Mucosa of rectum (tissue), 2 donors: ENCODE results near the gene PIGZ.

ENCODE experiments used
- H3K27ac ChIP-seq, 2 donors: one replicate each; pipeline ENCODE4 v1.7.0; 2013; ENCODE audit warnings: inconsistent platforms in 2 of 2, low read depth in 2 of 2, low read length in 2 of 2
- H3K27me3 ChIP-seq, 2 donors: one replicate each; pipeline ENCODE4 v1.7.0; 2013; ENCODE audit warnings: low read length in 2 of 2; ENCODE audit not compliant: control insufficient read depth in 2 of 2, insufficient read depth in 2 of 2
- H3K36me3 ChIP-seq, 2 donors: one replicate each; pipeline ENCODE4 v1.7.0; 2013; ENCODE audit warnings: low read length in 2 of 2; ENCODE audit not compliant: control insufficient read depth in 2 of 2, insufficient read depth in 2 of 2
- H3K4me1 ChIP-seq, 2 donors: one replicate each; pipeline ENCODE4 v1.7.0; 2013; ENCODE audit warnings: low read length in 2 of 2, mild to moderate bottlenecking in 1 of 2; ENCODE audit not compliant: control insufficient read depth in 2 of 2, insufficient read depth in 2 of 2
- H3K4me3 ChIP-seq, 2 donors: one replicate each; pipeline ENCODE4 v1.7.0; 2013; ENCODE audit warnings: low read length in 2 of 2
- H3K9ac ChIP-seq, 2 donors: one replicate each; pipeline ENCODE4 v1.7.0; 2013; ENCODE audit warnings: low read length in 2 of 2, low read depth in 1 of 2, mild to moderate bottlenecking in 1 of 2
- H3K9me3 ChIP-seq, 2 donors: one replicate each; pipeline ENCODE4 v1.7.0; 2013; ENCODE audit warnings: low read length in 2 of 2; ENCODE audit not compliant: control insufficient read depth in 2 of 2
- donor health status: healthy.
- donor health status: Normal muscosa, but diverticular disease.

PIGZ gene

DNA sequence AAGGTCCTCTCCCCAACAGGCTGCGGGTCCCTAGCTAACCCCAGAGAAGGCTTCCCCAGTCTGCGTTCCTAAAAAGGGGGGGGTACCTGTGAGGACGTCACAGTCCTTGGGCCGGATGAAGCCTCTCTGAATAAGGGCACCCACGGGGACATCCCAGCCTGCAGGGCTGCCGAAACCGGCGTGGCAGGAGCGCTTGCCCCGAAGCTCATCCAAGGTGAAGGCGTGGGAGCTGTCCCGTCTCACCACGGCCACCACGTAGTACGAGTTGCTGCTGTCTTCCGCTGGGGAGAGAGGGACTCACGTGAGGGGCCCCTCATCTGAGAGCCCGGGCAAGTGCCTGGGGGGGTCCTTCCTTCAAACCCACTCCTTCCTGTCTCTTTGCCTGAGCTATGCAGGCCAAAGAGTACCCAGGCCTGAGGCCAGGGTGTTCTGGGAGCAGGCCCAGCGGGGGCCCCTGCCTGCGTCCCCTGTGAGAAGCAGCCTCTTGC is 40.9 kb upstream of the PIGZ start:
- Histone ChIP-seq H3K4me1 (no peaks in the 10 kb centered on the region), H3K27ac (no peak overlapping the region), H3K9ac (no peak overlapping the region), H3K36me3 (no peaks in the 10 kb centered on the region), H3K27me3 (no peaks in the 10 kb centered on the region), H3K9me3 (no peaks in the 10 kb centered on the region), H3K4me3 (no peak overlapping the region)

DNA sequence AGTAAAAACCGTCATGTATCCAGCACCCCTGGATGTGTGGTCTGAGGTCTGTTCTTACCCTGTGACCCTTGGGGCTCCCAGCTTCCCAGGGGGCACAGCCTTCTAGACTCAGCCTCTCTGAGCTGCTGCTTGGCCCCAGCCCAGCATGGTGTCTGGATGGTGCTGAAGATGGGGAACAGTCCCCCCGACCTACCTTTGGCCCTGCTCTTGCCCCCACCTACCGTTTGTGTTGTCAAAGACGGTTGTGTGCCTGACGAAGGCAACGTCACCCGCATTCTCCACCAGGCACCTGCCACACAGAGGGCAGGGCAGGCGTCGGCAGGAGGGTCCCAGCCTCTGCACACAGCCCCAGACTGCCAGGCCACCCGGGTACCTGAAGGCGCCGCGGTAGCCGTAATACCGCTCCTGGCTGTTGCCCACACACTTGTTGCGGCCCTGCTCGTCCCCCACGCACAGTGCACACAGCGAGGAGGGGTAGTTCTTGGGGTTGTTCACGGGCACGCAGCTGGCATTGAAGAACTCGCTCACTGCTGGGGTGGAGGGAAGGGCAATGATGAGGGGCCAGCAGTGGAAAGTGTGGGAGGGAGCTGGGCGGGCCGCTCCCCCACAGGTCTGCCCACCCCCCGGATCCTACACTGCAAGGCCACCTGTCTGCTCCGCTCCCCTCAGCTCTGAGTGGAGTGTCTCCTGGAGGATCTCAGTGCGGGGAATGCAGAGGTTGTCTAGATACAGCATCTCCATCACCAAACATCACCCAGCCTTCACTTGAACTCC is 40.0 kb upstream of the PIGZ start:
- Histone ChIP-seq H3K4me1 (peaks cover 0 to 6% of the 10 kb centered on the region in 2 donors), H3K9me3 (no peaks in the 10 kb centered on the region), H3K4me3 (no peak overlapping the region), H3K9ac (no peak overlapping the region), H3K27ac (no peak overlapping the region), H3K36me3 (no peaks in the 10 kb centered on the region), H3K27me3 (no peaks in the 10 kb centered on the region)

DNA sequence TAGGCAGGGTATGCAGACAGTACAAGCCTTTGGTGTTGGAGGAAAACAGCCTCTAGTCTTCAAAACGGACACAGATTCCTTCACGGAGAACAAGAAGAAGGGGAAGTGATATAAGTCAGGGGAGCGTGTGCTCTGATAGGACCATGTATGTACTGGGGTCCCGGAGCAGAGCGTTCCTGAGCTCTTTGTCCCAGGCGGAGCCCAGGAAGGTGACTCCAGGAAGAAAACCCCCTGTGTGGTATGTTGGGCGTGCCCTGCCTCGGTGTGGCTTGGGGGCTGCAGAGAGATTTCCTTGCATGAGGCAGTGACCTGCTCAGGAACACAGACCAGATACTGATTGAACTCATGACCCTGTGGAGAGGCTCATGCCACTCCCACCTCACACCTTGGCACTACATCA is 39.3 kb upstream of the PIGZ start:
- H3K27ac ChIP-seq: no peak overlapping the region

DNA sequence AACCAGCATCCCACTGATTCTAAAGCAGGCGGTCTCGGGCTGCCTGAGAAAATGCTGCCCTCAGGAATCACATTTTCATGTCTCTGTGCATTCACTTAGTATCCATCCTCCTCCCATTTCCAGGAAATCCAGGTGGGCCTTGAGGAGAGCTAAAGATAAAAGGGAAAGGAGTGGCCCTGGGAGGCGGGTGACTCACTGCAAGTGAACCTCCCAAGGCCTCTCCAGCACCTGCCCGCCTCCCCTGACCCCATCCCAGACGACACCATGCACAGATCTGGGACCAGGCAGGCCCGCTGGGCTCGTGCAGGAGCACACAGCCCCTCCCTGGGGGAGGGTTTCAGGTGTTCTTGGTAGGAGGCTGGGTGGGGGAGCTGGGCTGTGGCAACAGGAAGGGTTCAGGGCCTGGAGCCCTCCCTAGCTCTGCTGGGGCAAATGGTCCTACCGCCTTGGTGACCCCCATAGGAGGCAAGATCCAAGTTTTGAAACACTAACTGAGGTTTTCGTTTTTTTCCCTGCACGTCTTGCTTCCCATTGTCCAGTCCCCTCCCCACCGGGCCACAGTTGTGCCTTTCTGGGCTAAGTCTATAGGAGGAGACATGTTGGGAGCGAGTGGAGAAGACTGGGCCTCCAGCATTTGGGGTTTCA is 38.8 kb upstream of the PIGZ start:
- H3K4me3 ChIP-seq: no peak overlapping the region

More for the DNA sequence above, 39.3 kb upstream of the PIGZ start:
- Histone ChIP-seq H3K9ac (no peak overlapping the region), H3K9me3 (no peaks in the 10 kb centered on the region), H3K36me3 (no peaks in the 10 kb centered on the region), H3K27me3 (no peaks in the 10 kb centered on the region), H3K4me3 (no peak overlapping the region), H3K4me1 (peaks cover 0 to 9% of the 10 kb centered on the region in 2 donors)

DNA sequence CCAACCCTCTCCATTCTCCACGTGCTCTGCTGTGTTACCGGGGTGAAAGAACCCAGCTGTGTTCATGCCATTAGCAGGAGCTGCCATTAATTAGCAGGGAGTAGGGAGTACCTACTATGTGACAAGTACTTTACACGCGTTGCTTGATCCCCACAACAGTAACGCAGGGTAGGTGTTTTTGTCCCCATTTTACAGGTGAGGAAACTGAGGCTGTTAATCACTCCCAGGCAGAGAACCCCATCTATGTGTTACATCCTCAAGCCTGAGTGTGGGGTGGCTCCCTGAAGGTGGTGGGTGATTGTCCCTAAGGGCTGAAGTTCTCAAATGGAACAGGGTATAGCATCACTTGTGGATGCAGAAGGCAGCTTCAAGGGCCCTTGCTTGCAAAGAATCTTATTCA is 38.2 kb upstream of the PIGZ start:
- no peak overlapping the region for H3K4me3 ChIP-seq
- H3K4me1 ChIP-seq: peaks cover 0 to 9% of the 10 kb centered on the region in 2 donors
- H3K9me3 ChIP-seq: no peaks in the 10 kb centered on the region
- no peaks in the 10 kb centered on the region for H3K36me3 ChIP-seq
- H3K9ac ChIP-seq: no peak overlapping the region
- no peaks in the 10 kb centered on the region for H3K27me3 ChIP-seq
- H3K27ac ChIP-seq: no peak overlapping the region

More for the DNA sequence above, 38.8 kb upstream of the PIGZ start:
- Histone ChIP-seq H3K27ac (no peak overlapping the region), H3K9ac (no peak overlapping the region), H3K27me3 (no peaks in the 10 kb centered on the region), H3K9me3 (no peaks in the 10 kb centered on the region), H3K36me3 (no peaks in the 10 kb centered on the region), H3K4me1 (peaks cover 0 to 9% of the 10 kb centered on the region in 2 donors)

DNA sequence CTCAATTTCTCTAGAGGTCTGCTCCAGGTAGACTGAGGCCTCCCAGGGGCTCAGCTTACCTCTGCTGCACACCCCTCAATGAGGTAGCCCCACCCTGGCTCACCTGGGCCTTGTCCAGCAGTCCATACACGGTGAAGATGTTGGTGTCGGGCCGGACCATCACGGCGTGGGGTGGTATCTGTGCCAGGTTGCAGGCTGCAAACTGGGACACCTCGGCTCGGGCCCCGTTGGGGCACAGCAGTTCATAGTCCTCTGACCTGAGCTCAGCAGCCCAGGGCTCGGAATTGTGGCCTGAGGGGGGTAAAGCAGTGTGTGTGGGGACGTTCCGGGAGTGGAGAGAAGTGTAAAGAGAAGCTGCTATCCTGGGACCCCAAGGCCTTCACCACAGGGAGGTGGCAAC is 37.8 kb upstream of the PIGZ start:
- H3K36me3 ChIP-seq: no peaks in the 10 kb centered on the region
- H3K9me3 ChIP-seq: no peaks in the 10 kb centered on the region

DNA sequence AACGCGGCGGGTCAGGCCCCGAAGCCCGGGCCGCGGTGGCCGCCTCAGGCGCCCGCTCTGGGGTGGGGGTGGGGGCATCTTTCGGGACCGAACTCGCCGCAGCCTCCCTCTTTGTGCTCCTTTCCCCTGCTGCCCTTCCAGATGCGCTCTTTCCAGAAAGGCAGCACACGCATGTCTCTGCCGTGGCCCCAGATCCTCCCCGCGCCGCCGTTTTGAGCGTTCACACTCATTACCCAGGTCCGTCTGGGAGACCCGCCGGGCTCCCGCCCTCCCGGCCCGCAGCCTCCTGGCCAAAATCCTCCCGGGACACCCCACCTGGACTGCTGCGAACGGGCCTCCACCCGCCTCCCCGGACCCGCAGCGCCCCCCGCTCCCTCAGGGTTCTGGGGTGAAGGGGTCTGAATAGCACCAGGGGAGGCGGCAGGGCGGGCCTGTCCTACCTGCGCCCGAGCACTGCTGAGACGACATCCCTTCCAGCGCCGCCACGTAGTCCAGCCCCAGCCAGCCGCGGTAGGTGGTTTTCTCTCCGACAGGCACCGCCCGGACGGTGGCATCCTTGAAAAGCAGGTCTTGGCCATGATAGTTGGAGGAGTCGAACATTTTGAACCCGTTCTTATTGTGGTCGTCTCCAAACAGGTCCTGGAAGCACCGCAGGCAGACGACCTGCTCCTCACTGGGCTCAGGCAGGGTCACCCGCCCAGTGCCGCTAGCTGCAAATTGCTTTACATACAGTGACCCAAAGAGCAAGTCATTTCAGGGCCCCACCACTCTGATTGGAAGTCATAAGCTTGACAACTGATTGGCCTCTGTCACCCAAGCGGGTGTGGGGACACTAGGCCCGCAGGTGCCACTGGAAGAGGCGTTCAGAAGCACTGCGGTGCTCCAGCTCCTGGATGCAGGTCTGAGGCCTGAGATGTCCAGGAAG is 35.1 kb upstream of the PIGZ start:
- H3K27me3 ChIP-seq: no peaks in the 10 kb centered on the region
- peaks cover 0 to 9% of the 10 kb centered on the region in 2 donors for H3K4me1 ChIP-seq
- no peaks in the 10 kb centered on the region for H3K36me3 ChIP-seq
- H3K27ac ChIP-seq: peak overlapping the region; percentile 43 to 45
- H3K4me3 ChIP-seq: peak overlapping the region; percentile 54 to 68
- no peaks in the 10 kb centered on the region for H3K9me3 ChIP-seq
- H3K9ac ChIP-seq: peak overlapping the region; percentile 32 to 65

More for the DNA sequence above, 37.8 kb upstream of the PIGZ start:
- Histone ChIP-seq H3K27ac (no peak overlapping the region), H3K4me1 (peaks cover 0 to 9% of the 10 kb centered on the region in 2 donors), H3K27me3 (no peaks in the 10 kb centered on the region), H3K4me3 (no peak overlapping the region), H3K9ac (no peak overlapping the region)

DNA sequence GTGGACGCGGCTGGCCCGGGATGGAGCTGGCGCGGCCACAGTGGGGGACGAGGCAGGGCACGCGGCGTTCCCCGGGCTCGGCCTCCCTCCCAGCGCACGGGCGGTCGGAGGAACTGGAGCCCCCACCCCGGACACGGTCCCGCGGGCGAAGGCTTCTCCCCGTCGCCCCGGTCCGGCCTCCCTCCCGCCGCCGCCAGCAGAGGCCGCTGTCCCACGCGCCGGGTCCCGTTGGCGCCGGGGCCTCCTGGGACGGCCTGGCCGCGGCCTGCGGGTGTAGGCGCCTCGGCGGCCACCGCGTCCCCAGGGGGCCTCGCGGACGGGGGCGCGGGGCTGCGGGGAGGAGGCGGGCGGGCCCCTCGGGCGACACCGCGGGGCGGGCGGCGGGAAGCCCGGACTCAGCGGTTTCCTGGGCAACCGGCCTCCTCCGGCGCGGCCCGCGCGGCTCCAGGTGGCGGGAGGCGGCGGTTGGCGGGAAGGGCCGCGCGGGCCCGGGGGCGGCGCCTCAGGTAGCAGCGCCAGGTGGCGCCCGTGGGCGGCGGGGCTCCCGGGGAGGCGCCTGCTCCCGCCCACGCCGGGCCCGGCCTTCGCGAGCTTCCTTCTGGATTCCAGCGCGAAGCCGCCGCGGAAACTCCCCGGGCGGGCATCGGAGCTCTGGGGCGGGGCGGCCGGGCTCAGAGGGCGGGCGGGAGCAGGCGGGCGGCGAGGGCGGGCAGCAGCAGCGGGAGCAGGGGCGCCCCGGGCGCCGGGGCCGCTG is 34.2 kb upstream of the PIGZ start:
- Histone ChIP-seq H3K4me3 (peak overlapping the region; percentile 41 to 56), H3K27ac (peak overlapping the region; percentile 9 to 17), H3K9me3 (no peaks in the 10 kb centered on the region), H3K36me3 (no peaks in the 10 kb centered on the region), H3K27me3 (no peaks in the 10 kb centered on the region), H3K4me1 (peaks cover 0 to 9% of the 10 kb centered on the region in 2 donors), H3K9ac (peak overlapping the region; percentile 24 to 71)

DNA sequence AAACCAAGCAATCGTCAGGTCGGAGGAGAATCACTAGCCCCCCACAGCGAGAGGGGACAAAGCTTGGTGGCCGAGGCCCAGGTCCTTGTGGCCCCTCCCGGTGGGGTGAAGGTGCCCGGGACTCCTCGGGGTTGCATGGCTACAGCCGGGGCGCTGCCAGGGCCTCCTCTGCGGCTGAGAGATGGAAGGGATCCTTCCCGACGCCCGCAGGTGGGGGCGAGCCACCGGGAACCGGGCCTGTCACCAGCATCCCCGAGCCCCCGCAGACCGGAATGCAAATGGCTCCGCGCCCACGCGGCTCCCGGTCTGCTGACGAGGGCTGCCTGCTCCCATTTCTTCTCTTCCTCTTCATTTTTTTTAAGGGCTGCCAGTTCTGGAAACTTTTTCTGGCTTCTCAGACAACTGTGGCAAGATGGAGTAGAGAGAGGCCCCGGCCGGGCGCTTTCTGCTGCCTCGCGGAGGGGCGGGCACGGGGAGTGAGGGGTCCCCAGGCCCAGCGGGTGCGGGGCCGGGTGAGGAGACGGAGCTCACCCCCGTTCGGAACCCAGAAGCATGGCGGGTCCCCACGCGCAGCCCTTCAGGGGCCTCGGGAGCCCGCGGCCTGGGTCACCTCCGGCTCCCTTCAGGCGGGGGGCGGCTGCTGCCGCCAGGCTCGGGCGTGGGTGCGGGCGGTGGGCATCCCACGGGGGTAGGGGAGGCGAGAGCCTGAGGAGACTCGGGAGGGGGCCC is 33.5 kb upstream of the PIGZ start:
- Histone ChIP-seq H3K4me1 (peaks cover 0 to 9% of the 10 kb centered on the region in 2 donors), H3K9ac (peak overlapping the region; percentile 24 to 71), H3K27me3 (no peaks in the 10 kb centered on the region), H3K36me3 (no peaks in the 10 kb centered on the region), H3K4me3 (peak overlapping the region; percentile 41 to 56), H3K27ac (peak overlapping the region; percentile 9 to 17), H3K9me3 (no peaks in the 10 kb centered on the region)
